Neuron (in vitro differentiated cells): Measurements from ENCODE around the gene RAMP3.
"Not testable (repeated sequence)": the region's sequence is repeated elsewhere in the genome, so short reads cannot be mapped to it uniquely, and the experiment has no call there.

Source experiments
- H2AFZ ChIP-seq: one replicate; pipeline ENCODE4 v1.6.1; 2013; ENCODE audit warnings: low read depth, mild to moderate bottlenecking, inconsistent platforms, low read length, moderate library complexity
- H3K27me3 ChIP-seq: one replicate; pipeline ENCODE4 v1.6.1; 2013; ENCODE audit warnings: low read length; ENCODE audit not compliant: insufficient read depth
- H3K36me3 ChIP-seq: one replicate; pipeline ENCODE4 v1.6.1; 2013; ENCODE audit warnings: low read length; ENCODE audit not compliant: insufficient read depth
- H3K4me1 ChIP-seq: one replicate; pipeline ENCODE4 v1.6.1; 2013; ENCODE audit warnings: low read length; ENCODE audit not compliant: insufficient read depth
- H3K4me3 ChIP-seq: 2 replicates; pipeline ENCODE4 v1.5.1; 2013; ENCODE audit warnings: mild to moderate bottlenecking, low read length, moderate library complexity
- H3K9me3 ChIP-seq: one replicate; pipeline ENCODE4 v1.6.1; 2013; ENCODE audit warnings: low read length

RAMP3 gene, protein sequence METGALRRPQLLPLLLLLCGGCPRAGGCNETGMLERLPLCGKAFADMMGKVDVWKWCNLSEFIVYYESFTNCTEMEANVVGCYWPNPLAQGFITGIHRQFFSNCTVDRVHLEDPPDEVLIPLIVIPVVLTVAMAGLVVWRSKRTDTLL

DNA sequence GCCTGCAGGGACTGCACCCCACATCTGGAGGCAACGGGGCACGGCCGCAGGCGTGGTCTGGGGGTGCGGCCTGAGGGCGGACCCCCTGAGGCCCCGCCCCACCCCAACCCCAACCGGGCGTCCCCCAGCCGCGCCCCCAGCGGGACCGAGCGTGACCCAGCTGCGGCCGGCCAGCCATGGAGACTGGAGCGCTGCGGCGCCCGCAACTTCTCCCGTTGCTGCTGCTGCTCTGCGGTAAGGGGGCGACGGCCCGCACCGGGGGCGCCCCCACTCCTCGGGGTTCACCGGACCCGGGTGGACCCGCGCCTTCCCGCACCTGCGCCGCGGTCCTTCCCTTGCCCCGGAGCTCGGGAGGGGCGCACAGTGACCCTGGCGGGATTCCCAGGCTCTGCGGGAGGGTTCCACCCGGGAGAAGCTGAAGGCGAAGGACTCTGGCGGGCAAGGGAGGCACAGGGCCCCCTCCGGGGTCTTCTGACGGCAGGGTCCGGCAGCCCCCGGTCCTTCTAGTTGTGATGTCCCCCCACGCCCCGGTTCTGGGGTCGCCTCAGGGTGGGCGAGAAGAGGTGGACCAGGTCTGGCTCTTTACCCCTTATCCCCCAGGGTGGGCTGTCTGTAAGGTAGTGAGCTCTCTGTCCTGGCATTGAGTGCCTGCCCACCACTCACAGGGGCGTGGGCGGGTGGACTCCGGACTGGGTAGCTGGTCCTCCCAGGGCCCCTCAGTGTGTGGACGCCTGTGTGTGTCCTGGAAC, at the start of gene RAMP3:
RAMP3 (plus strand) TSS at position 139 of the 749 bp plus-strand sequence; CDS start at position 177, 38 bp downstream.
- no peaks in the 10 kb centered on the region for H3K4me1 ChIP-seq
- peaks cover 2% of the 10 kb centered on the region for H3K9me3 ChIP-seq
- H3K4me3 ChIP-seq, result no peak within 1 kb of the TSS
- no peak within 1 kb of the TSS for H2AFZ ChIP-seq
- peaks cover 31% of the 10 kb centered on the region for H3K27me3 ChIP-seq
- H3K36me3 ChIP-seq, result no peaks in the 10 kb centered on the region

DNA sequence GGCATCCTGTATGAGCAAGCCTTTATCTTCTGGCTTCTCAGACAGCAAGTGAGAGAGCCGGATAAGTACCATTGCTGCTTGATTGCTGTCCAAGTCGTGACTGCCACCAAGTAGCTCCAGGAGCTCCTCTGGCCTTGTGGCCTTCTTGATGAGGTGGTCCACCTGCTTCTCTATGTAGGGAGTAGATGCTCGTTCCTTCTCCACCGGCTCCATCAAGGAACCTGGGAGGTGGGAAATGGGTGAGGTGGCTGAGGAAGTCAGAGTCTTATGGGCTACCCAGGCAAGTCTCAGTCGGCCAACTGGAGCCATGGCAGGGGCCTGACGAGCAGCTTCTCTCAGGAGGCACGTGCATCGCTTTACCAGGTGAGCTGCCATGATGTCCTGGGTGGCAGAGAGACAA, 48.7 kb upstream of the RAMP3 start:
- Histone ChIP-seq H3K4me3 (no peak overlapping the region), H2AFZ (no peak overlapping the region), H3K9me3 (no peaks in the 10 kb centered on the region), H3K27me3 (no peaks in the 10 kb centered on the region), H3K36me3 (peaks cover 55% of the 10 kb centered on the region), H3K4me1 (peaks cover 16% of the 10 kb centered on the region)

DNA sequence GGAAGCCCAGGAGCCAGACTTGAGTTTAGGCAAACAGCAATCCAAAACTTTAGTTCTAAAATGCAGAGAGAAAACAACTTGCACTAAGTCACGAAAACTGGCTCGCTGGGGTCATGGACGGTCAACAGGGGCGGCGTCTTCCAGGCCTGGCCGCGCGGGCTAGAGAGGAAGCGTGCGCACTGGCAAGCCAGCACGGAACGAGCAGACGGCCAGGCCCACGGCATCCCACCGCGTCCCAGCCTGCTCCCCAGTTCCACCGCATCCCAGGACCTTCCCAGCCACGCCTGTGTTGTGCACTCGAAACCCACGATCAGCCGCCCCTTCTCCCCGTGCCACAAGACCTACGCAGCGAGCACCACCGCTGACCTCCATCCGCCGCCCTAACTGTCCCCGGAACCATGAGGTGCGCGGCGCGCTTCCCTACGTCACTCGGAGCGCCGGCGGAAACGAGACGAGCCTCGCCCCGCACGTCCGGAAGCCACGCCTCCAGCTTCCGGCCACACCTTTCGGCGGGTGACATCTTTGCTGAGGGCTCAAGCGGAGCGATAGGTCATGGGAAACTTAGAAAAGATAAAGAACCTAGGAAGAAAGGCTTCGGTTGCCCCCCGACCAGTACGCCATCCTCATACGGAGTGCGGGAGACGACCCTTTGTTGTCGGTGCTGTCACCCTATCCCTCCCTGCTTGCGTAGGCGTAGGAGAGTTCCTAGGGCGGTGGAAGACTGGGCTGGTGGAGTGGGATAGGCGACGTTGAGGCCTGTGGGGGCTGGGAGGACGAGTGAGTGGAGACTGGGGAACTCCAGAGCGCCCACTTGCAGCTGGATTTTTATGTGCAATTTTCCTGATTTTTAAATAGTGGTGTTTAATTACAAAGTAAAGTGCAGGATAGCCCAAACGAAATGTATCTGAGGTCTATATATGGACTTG, 46.0 kb upstream of the RAMP3 start, which contains the start of gene TBRG4:
TBRG4 (minus strand) TSS at position 400 of the 926 bp plus-strand sequence. CDS start 2,460 bp downstream, outside the sequence.
- peaks cover 16% of the 10 kb centered on the region for H3K4me1 ChIP-seq
- H3K4me3 ChIP-seq, result peak within 1 kb of the TSS; percentile 88
- peaks cover 28% of the 10 kb centered on the region for H3K36me3 ChIP-seq
- peak within 1 kb of the TSS; percentile 1 for H2AFZ ChIP-seq
- H3K9me3 ChIP-seq, result no peaks in the 10 kb centered on the region
- no peaks in the 10 kb centered on the region for H3K27me3 ChIP-seq

DNA sequence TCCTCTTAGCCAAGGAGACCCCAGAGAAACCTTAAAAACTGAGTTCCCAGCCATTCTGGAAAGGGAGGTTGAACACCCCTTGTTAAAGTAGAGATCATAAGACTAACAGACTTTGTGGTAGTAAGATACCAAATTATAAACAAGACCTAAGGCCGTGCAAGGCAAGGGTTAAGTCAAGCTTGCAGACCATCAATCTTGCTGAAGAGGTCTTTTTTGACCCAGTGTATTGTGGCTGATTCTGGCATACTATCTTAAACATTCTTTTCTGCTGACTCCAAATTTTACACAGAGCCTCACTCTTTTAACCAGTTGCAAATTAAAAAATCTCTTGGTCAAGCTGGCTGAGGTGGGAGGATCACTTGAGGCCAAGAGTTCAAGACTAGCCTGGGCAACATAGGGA, 44.9 kb upstream of the RAMP3 start:
- Histone ChIP-seq H3K27me3 (no peaks in the 10 kb centered on the region), H3K9me3 (no peaks in the 10 kb centered on the region), H2AFZ (no peak overlapping the region), H3K4me3 (peak overlapping the region; percentile 88), H3K4me1 (peaks cover 16% of the 10 kb centered on the region), H3K36me3 (peaks cover 18% of the 10 kb centered on the region)

DNA sequence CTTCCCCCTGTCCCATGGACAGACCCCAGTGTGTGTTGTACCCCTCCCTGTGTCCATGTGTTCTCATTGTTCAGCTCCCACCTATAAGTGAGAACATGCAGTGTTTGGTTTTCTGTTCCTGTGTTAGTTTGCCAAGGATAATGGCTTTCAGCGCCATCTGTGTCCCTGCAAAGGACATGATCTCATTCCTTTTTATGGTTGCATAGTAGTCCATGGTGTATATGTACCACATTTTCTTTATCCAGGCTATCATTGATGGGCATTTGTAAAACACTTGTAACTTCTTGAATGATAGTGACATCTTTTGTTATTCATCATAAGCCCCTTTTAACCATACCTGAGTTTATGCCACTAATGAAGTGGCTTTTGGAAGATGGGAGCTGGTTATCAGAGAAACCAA, 43.3 kb upstream of the RAMP3 start:
- H3K9me3 ChIP-seq, H3K36me3 ChIP-seq, H2AFZ ChIP-seq, H3K4me3 ChIP-seq, H3K4me1 ChIP-seq, H3K27me3 ChIP-seq: not testable (repeated sequence)

DNA sequence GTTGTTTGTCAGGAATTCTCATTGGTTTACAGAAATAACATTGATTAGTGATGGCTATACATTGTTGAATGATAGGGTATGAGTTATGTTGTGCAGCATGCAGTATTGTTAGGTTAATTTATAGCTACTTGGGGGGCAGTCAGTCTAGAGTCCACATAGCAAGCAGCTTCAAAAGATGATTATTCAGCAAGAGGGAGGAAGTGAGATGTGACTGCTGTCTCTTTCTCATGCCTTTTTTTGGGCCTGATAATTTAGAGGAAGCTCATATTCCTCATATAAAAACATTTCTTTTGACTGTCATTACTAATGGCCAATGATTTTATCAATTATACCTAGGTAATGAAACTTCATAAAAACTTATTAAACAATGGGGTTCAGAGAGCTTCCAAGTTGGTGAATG, 42.7 kb upstream of the RAMP3 start:
- Histone ChIP-seq H3K27me3 (no peaks in the 10 kb centered on the region), H3K36me3 (no peaks in the 10 kb centered on the region), H3K9me3 (no peaks in the 10 kb centered on the region), H2AFZ (no peak overlapping the region), H3K4me1 (peaks cover 7% of the 10 kb centered on the region), H3K4me3 (no peak overlapping the region)

DNA sequence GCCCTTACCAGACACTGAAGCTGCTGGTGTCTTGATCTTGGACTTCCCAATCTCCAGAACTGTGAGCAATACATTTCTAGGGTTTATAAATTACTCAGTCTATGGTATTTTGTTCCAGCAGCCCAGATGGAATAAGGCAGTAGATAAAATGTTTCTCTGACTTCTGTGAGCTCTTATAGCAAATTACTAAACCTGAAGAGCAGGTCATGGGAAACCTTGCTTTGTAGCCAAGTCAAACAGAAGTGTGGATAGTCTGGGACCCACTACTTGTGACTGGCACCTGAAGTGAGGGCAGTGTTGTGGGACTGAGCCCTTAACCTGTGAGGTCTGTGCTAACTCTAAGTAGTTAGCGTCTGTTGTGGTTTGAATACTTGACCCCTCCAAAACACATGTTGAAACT, 41.5 kb upstream of the RAMP3 start:
- no peaks in the 10 kb centered on the region for H3K27me3 ChIP-seq
- no peak overlapping the region for H2AFZ ChIP-seq
- no peak overlapping the region for H3K4me3 ChIP-seq
- no peaks in the 10 kb centered on the region for H3K9me3 ChIP-seq
- peaks cover 4% of the 10 kb centered on the region for H3K4me1 ChIP-seq
- H3K36me3 ChIP-seq, result no peaks in the 10 kb centered on the region

DNA sequence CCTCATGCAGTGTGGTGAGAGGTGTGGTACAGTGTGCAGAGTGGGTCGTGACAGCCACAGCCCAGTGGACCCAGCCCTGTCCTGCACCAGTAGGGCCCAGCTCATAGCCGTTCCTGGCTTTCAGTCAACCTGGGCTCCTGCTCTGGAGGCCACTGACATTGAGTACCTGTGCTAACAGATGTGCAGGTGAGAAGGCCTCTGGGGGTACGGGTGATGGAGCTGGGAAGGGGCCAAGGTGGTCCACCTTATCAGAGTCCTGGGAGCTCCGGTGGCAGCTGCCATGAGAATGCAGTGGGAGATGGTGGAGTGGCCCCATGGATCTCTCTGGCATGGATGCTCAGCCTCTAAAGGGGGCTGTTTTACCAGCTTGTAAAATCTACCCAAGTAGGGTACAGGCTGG, 40.0 kb upstream of the RAMP3 start:
- no peaks in the 10 kb centered on the region for H3K36me3 ChIP-seq
- no peaks in the 10 kb centered on the region for H3K27me3 ChIP-seq
- no peak overlapping the region for H2AFZ ChIP-seq
- peaks cover 1% of the 10 kb centered on the region for H3K4me1 ChIP-seq
- H3K9me3 ChIP-seq, result no peaks in the 10 kb centered on the region
- no peak overlapping the region for H3K4me3 ChIP-seq

DNA sequence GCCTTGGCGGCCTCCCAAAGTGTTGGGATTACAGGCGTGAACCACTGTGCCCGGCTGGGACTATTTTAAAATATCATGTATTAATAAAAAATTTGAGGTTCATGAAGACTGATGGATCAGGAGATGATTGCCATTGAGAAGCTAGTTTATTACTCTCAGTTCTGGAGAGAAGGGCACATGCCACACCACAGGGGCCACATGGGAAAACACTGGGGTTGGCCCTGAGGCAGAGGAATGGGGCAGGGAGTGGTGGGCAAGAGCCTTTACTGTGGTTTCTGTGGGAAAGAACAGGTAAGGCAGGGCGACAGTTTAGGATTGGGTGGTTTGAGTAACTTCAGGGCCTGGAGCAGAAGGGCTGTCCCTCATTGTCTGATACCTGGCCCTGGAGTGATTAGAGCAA, 39.3 kb upstream of the RAMP3 start:
- no peaks in the 10 kb centered on the region for H3K9me3 ChIP-seq

DNA sequence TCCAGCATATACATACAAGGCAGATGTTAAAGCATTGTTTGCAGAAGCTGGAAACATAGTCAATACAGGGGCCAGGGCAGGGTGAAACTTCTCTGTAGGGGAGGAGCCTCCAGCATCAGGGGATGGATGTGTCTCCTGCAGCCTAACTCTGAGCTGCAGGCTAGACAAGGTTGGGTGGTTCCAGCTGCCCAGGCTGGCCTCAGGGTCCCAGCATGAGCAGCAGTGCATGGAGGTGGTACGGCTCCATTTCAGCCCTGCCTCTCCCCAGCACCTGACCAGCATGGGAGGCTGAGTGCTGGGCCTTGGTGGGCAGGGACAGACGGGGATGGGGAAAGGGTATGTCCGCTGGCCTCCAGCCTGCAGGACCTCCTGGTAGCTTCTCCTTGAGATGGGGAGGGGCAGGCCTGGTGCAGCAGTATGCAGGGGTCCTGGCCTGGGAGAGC, 38.7 kb upstream of the RAMP3 start:
- Histone ChIP-seq H3K36me3 (no peaks in the 10 kb centered on the region), H3K4me3 (no peak overlapping the region), H2AFZ (no peak overlapping the region), H3K9me3 (no peaks in the 10 kb centered on the region), H3K4me1 (peaks cover 2% of the 10 kb centered on the region), H3K27me3 (no peaks in the 10 kb centered on the region)

More for the DNA sequence above, 39.3 kb upstream of the RAMP3 start:
- H3K4me1 ChIP-seq, result no peaks in the 10 kb centered on the region
- no peak overlapping the region for H2AFZ ChIP-seq
- H3K36me3 ChIP-seq, result no peaks in the 10 kb centered on the region
- no peak overlapping the region for H3K4me3 ChIP-seq
- no peaks in the 10 kb centered on the region for H3K27me3 ChIP-seq

DNA sequence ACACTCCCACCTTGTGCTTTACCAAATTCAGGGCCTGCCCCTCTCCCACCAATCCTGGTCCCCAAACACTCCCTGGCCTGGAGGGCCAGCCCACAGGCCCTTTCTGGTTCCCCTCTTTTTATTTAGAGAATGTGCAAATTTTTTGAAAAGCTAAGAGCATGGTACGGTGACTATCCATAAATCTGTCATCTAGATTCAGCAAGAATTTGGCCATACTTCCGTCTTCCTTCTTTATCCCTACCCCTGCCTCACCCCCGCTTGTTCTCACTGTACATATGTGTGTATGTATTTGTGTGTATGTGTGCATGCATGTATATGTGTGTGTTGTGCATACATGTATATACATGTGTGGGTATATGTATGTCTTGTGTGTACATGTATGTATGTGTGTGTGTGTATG, 38.0 kb upstream of the RAMP3 start:
- H3K4me1 ChIP-seq, result peaks cover 7% of the 10 kb centered on the region
- H3K4me3 ChIP-seq, result no peak overlapping the region
- H3K36me3 ChIP-seq, result no peaks in the 10 kb centered on the region
- no peak overlapping the region for H2AFZ ChIP-seq
- no peaks in the 10 kb centered on the region for H3K9me3 ChIP-seq
- no peaks in the 10 kb centered on the region for H3K27me3 ChIP-seq

DNA sequence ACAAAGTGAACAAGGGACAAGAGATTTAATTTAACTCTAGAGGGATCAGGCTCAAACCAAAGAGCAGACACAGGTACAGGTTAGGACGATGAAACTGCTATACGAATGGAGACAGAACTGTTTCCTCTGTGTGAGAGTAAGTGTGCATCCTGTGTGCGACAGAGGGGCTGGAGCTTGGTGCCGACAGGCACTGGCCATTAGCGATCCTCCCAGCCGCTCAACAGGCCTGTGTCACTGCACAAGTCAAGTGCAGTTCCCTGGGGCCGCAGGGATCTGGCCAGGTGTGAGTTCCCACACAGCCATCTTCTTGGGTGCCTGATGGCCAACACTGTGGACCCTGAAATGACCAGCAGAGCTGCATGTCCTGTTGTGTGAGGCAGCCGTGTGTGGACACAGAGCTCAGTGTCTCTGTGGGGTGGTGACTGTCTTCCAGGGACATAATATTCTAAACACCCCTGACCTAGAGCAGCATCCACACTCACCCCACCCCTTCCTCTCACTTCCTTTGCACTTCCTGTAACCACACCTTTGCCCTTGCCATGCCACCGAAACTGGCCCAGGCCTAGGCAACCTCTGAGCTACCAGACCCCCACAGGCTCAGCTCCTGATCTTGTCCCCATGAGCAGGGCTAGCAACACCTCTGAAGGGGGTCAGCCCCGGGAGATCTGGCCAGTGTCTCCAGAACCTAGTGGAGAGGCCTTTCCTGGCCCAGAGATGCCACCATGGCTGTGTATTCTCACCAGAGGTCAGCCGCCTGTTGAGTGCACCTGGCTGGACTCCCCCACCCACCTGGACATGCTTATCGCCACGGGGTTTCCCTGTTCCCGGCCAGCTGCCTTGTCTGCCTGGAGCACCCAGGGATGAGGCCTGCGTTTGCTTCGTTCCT, 34.4 kb upstream of the RAMP3 start:
- Histone ChIP-seq H3K27me3 (no peaks in the 10 kb centered on the region), H3K36me3 (no peaks in the 10 kb centered on the region), H3K4me1 (peaks cover 19% of the 10 kb centered on the region), H2AFZ (no peak overlapping the region), H3K4me3 (no peak overlapping the region), H3K9me3 (no peaks in the 10 kb centered on the region)
